Mesenteric fat pad (tissue), 1 donor: ENCODE results near the gene ERBB4. TPM values are rescaled to one million over a fixed set of nuclear protein-coding genes. Genes with fewer than 3 reads are reported as not detected.

Experiments
- DNase-seq: peaks from one replicate; pipeline ENCODE4 v3.0.0-alpha.2; 2020; ENCODE audit warnings: low spot score
- total RNA-seq: library from RNA; stranded (reverse); fragmentation: NEBNext Ultra II Directional; extraction: Animal tissue kit (Norgen Biotek cat#: 25700); gene quantifications from one replicate; pipeline ENCODE4 v1.2.1, GENCODE V29; 2021
- donor health status: DM: yes; HTN: yes; CAD: no.

ERBB4 gene
- total RNA-seq, 1 donor from 2014 or later = 0.45 TPM

DNA sequence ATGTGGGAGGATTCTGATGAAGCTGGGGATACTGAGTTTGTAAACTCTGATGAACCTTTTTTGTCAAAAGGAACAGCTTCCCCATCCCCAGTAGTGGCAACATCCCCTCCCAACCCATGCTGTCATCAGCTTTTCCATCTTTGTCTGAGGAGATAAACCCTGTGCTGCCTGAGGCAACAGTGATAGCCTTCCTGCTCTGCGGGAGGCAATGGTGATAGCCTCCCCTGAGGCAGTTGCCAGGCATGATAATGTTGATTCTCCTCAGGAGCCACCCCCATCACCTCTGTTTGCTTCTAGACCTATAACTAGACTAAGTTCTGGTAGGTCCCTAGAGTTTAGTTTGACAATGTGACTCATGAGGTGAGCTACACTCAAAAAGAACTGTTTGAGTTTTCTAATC lies 97.5 kb downstream of the ERBB4 start:
- DNase-seq = no peak

DNA sequence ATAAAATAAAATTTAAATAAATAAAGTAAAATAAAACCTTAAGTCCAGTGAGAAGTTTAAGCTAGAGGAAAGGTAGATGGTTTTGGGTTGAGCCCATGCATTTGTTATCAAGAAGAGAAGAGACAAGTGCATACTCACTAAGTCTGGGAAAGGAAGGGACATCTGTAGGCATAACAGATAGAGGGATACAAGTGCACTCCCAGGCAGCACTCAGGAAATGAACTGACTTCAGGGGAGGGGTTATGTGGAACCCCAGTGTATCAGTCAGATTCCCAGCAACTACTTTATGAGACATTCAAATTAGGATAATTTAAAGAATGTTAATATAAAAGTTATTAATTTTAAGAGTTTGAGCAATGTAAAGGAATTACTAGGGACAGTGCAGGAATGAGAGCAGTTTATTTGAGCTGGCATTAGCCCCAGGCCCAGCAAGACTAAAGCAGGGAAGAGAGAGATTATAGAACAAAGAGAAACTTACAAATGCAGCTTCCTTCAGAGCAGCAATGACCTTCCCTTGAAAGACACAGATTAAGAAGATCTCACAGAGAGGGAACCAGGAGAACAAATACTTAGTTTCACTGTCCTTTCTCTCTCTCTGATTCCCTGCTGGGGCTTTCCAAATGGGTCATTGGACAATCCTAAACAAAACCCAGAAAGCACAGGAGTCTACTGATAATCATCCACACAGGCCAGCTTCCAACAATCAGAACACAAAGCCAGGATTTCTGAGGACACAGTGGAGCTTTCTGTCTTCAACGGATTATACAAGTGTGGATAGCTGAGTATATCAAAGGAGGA lies 109.7 kb downstream of the ERBB4 start:
- DNase-seq = no peak

DNA sequence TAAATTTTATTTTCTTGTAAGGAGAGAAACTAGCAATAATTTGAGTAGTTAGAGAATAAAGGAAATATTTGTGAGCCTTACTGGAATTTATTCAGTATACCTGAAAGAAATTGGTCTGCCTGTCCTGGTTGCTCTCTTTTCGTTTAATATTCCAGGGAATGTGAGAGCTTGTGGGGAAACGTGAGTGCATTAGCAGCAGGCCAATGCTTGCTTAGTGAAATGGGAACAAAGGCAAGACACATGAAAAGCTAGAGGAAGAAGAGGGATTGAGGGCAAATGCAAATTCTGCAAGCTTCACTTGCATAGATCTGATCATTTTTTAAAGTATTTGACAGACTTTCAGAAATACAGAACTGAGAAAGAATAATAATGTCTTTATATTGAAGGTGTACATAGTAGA lies 111.0 kb downstream of the ERBB4 start:
- DNase-seq = no peak

DNA sequence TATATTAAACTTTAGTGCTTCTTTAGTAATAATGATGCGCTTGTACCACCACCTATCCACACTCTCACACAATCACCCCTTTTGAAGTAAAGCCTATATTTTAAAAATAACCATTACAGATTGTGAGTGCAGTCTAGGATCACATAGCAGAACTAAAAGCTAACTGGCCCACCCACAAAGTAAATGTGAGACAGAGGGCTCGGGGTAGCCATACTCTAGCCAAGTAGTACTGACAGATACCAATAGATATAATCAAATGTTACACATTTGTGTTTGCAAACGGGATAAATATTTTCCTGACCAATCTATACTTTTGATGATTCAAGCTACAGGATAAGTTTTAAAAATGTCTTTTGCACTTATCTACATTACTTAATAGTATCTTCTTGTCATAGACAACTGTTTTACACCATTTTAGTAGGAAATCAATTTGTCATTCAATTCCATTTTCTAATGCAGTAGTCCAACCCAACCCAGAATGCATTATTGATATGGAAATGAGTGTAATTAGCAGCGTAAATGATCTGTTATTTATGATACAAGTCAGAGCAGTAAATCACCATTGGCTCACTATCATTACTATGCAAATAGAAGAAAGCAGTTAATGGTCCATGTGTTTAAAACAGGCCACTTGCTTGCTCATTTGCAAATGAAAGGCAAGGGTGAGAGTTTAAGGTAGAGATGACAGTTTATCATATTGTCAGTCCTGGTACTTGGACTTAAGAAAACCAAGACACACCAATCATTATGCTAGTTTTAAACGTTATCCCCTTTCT lies 111.8 kb downstream of the ERBB4 start:
- DNase-seq = no peak

DNA sequence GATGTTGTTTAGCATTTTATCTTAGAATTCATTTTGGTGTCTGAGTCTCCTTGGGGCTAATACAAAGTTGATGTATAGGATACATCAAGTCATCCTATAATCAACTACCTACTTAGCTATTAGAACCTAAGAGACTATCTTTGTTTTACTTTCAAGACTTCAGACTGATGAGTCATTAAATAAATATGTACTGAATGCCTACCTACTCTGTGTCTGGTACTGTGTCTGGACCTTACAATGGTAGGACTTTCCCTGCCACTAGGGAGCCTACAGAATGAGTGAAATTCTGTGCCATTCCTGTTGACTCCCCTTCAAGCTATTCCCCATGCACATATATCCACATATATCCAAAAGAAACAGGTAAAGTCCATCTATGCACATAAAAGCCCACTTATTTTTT lies 114.5 kb downstream of the ERBB4 start:
- DNase-seq = no peak

DNA sequence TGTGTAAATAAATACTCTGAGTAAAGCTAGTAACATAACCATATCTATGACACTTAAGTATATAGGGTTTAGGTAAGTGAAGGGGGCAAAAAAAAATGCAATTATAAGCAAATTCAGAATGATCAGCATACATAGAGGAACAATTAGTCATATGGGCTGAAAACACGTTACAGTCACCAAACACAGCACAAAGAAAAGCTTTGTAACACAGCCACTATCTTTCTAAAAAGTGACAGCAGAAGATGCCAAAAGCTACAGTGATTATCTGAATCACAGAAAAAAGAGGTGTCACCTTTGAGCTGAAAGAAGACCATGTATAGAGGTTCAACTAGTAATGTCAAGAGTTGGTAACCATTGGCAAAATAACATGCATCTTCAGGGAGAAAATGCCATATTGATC lies 115.5 kb downstream of the ERBB4 start:
- DNase-seq = no peak

DNA sequence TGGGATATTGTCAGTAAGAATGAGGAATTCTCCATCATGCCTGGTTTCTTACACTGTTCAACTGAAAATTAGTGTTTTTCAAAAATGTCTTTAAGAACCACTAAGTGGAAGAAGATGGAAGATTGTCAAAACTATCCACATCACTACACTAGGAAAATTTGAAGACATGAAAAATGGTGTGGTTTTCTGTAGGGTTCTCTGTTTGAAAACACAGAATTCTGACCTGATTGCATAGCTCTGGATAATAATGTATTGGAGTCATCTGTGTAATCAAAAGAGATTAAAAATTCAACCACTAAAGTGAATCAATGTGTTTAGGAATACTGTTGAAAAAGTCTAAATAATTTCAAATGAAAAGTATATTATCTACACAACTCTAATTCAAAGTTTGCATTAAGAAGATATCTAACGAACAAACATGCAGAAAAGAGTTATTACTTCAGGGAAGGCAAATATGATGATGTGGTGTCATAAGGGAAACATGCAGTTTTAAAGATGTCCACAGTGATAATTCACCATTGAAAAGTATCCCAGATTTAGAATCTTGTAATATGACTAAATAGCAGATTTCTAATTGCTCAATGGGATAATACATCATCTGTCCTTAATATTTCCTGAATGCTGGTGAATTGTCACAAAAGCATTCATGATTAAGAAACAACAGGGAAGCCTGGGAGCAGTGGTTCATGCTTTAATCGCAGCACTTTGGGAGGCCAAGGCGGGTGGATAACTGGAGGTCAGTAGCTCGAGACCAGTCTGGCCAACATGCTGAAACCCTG lies 116.9 kb downstream of the ERBB4 start:
- DNase-seq = no peak

DNA sequence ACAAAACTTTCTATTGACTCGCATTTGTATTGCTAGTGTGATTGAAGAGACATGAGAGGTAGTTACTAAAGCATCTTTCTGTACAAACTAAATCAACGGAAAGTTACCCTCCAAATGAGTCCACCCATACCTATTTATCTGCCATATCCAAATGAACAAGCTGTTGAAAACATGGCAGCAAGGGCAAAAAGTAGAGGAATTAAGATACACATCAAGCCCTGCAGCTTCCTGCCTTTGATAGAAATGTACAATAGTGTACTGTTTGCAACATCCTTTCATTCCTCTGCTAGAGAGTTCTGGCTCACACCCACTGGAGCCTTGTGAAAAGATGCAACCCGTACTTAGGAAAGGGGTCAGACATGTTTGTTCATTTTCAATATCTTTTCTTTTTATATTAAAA lies 122.5 kb downstream of the ERBB4 start:
- no peak for DNase-seq

DNA sequence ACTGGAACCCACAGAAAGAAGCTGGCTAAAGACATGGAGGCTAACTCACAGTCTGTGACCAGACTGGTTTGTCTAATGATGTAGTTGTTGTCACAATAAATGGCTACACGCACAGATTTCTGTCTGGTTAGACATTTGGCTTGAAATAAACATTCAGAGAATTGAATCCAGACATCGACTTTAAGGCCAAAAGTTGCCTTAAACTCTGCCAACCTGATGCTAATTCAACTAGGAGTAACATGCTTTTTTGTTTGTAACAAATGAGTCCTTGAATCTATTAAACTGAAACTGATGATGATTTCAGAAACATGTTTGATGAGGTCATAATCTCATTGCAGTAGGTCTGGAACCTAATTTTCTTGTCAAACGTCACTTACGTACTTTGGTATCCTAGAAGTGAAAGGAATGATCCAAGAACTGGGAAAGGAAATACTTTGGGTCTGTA lies 123.8 kb downstream of the ERBB4 start:
- DNase-seq = no peak

DNA sequence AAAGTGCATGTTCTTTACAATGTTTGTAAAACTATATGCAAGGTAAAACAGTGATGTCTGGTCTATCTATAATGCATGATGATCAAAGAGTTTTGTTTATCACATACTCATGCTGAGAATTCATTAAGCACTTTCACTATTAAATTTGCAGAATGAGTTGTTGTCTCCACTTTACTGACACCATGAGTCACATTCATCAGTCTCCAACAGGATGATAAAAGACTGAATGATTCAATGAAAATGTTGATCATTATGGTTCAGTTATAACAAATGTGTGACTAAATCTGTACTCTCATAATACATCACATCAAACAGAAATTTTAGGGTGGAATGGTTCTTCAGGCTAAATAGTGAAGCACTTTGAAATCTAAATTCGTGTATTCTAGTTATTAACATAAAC lies 129.0 kb downstream of the ERBB4 start:
- DNase-seq = no peak

DNA sequence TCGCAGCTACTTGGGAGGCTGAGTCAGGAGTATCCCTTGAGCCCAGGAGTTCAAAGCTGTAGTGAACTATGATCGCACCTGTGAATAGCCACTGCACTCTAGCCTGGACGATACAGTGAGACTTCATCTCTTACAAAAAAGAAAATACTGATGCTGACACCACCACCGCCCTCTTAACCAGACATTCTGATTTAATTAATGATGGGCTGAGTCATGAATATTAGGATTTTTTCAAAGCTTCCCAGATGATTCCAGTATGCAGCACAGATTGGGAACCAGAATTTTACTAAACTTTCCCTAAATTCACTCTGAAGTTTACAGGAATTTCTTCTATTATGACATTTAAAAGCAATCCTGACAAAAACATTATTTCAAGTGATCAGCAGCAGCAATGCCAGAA lies 130.1 kb downstream of the ERBB4 start:
- no peak for DNase-seq

DNA sequence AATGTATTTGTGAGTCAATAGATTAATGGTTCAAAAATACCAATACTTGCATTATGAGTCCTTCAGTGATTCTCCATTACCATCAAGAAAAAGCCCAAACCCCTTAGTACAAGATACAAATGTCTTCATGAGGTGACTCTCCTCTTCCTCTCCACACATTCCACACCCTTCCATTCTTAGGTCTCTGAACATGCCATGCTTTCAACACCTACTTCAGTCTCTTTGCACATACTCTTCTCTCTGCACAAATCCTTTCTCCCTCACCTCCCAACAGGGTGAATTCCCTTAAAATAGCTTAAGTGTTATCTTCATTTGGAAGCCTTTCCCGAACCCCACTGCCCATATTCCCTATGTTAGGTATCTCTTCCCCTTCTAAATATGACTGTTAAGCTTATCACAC lies 131.9 kb downstream of the ERBB4 start:
- no peak for DNase-seq

DNA sequence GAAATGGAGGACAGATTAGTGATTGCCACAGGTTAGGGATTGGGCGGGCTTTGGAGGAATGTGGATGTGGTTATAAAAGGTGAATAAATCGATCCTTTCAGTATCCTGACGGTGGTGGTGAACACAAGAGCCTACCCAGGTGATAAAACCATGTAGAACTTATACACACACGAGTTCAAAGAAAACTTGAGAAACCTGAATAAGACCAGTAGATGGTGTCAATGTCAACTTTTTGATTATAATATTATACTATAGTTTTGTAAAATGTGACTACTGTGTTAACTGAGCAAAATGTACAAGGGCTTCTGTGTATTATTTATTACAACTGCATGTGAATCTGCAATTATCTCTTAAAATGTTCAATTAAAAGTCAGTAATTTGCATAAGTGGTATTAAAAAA lies 136.3 kb downstream of the ERBB4 start:
- DNase-seq = no peak

DNA sequence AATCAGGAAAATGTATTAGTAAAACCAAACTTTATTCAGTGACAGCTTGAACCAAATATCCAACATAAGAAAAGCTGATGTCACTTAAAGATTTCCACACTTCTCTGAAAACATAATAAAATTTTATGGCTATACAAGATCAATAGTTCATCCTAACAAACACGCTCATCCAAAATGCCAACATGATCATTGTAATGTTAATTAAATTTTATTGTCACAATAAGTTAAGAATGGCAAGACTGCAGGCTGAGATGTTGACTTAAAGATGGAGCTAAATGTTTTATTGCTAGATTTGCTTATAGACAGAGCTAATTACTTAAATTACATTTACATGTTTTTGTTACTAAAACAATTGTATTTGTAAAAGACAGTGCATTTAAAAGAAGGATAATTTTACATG lies 140.3 kb downstream of the ERBB4 start:
- DNase-seq = no peak

DNA sequence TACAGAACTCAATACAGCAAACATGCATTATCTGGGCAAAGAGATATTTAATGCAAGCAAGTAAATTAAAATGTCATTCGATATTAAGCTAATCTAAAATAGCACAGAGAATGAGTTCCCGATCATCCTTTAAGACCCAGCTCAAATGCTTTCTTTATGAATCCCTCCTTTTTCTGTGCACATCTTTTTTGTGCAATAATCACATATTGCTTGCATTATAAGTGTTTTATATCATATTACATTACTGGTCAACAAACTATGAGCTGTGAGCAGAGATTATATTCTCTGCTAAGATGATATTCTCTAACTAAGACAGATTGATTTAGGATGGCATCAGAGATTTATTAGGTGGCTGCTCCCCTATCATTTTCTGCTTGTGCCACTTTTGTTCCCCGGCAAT lies 146.1 kb downstream of the ERBB4 start:
- DNase-seq = no peak

DNA sequence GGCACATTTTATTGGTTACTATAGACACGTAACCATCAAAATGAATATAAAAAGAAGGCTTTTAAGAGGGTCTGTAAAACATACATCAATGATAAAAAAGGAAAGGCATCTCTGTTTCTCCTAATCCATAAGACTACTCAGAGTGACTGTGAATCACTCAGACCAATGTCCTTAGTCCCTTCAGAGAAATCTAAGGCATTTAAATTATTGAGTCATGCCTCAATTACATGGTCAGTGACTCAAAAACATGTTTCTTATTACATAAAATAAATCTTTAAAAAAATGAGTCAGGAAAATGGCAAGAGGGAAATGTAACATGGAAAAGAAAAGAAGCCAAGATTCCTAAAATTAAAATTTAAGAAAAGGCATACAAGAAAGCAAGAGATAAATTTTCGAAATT lies 146.6 kb downstream of the ERBB4 start:
- DNase-seq = no peak

DNA sequence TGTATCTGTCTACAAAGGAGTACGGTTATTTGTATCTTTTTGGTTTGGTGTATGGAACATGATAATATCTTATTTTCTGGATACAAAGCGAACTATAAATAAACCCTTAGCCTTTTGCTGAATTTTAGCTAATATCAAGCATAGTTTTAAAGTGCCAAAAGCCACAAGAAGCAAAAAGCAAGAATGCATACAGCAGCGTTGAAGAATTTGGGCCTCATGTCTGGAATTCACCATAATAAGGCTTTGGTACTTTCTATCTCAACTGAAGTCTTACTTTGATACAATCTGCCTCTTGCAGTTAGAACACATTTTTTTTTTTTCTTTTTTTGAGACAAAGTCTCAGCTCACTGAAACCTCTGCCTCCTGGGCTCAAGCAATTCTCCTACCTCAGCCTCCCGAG lies 151.5 kb downstream of the ERBB4 start:
- no peak for DNase-seq

DNA sequence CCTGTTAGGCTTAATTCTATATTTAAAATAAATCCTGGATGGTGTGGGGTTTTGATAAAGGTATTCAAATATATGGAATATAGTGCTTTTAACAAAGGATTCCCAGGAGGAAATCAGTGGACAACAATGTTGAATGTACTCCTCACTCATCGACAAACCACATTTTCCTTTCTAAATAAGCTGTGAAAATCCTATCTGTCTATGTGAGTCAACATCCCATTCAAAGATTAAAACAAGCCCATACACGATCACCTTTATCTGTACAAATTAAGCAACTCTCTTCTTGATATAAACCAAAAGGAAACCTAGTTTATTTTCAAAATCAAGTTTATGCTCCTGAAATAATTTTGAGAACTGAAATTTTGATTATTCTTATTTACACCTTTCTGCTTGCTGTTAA lies 153.4 kb downstream of the ERBB4 start:
- no peak for DNase-seq

DNA sequence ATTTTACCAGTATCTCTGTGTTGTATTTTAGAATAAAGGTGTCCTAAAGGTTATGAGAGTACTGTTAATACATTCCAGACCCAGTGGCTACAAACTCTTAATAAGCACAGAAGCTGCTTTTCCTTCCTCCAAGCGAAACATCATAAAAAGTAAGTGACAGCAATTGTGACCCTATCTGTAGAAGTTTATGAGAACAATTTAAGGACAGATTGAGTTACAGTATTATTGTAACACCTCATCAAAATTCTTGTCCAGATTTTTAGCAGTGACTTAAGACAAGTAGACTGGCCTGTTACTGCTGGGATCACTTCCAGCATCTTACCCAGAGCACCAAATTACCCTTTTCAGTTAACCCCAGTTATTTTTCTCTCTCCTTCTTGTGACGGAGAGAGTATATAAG lies 154.6 kb downstream of the ERBB4 start:
- no peak for DNase-seq

DNA sequence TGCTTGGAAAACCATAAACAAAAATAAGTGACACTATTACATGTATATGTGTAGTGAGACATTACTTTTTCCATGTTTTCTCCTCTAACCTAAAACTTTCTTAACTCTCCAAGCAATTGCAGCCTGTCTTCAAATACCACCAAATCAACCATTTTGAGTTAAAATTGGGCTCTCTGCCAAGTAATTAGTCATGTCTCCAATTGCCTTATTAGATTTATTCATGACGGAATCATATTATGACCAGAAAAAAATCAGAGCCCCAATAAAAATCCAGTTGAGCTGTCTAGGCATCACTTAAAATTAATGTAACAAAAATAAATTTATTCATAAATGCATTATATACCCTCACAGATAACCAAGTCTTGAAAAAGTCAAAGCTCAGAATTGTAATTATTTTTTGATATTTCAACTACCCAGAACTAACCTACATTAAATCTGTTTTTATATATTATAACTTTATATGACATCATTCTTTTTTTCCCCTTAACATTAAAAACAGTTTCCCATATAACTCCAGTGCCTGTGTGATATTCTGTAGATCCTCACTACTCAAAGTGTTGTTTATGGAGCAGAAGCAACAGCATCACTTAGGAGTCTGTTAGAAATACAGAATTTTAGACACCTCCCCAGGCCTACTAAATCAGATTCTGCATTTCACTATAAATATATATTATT lies 157.0 kb downstream of the ERBB4 start:
- no peak for DNase-seq

DNA sequence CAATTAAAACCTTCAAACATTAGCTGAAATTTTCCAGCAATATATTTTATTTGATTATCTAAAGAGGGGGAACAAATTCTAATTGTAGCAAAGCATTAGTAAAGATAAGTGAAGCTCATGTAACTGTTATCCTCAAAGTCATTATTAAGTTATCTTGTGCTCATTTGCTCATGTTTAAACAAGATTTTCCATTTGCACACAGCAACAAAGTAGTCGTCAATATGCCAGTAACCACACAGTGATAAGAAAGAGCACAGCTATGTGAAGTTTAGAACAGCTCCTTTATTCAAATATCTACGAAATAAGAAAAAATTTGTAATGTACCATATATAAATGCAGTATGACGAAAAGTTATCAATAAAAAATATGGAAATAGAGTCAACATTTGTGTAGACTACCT lies 159.5 kb downstream of the ERBB4 start:
- DNase-seq = no peak

DNA sequence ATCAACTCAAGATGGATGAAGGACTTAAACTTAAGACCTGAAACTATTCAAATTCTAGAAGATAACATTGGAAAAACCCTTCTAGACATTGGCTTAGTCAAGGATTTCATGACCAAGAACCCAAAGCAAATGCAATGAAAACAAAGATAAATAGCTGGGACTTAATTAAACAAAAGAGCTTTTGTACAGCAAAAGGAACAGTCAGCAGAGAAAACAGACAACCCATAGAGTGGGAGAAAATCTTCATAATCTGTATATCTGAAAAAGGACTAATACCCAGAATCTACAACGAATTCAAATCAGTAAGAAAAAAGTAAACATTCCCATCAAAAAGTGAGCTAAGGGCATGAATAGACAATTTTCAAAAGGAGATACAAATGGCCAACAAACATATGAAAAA lies 171.2 kb downstream of the ERBB4 start:
- no peak for DNase-seq
